Activated CD4-positive, alpha-beta T cell treated with anti-CD3 and anti-CD28 coated beads for 36 hours (primary cell): ENCODE data around the gene ALKBH8. TPM values are rescaled to one million over a fixed set of nuclear protein-coding genes. Genes with fewer than 3 reads are reported as not detected.
A peak's percentile ranks its signal among the peaks of the same experiment; 100 is the strongest.
"Not testable (repeated sequence)": the region's sequence is repeated elsewhere in the genome, so short reads cannot be mapped to it uniquely, and the experiment has no call there.

Source experiments
- ATAC-seq: fragments of 200-7000 bp; cut with Tn5 transposase; one replicate; pipeline ENCODE4 v1.10.0; 2021; ENCODE audit warnings: mild to moderate bottlenecking, moderate library complexity
- CTCF ChIA-PET: fragments of 350-600 bp; sonication (Branson Sonifier 250); formaldehyde crosslinking; loops from one replicate; lab custom pipeline; 2021; ENCODE audit warnings: antibody characterized with exemption; lab: Charles Lee
- POLR2A ChIA-PET: fragments of 350-600 bp; sonication (Branson Sonifier 250); formaldehyde crosslinking; loops from one replicate; lab custom pipeline; 2021; ENCODE audit warnings: antibody characterized with exemption, inconsistent platforms; lab: Charles Lee
- DNase-seq: peaks from one replicate; pipeline ENCODE4 v3.0.0-alpha.2; 2020
- H3K27ac Mint-ChIP-seq: one replicate; pipeline ENCODE4 v1.8.0; 2021; ENCODE audit warnings: mixed read lengths
- H3K27me3 Mint-ChIP-seq: one replicate; pipeline ENCODE4 v1.8.0; 2021; ENCODE audit warnings: mixed read lengths
- H3K36me3 Mint-ChIP-seq: one replicate; pipeline ENCODE4 v1.8.0; 2021; ENCODE audit warnings: low read depth, mixed read lengths
- H3K4me1 Mint-ChIP-seq: one replicate; pipeline ENCODE4 v1.8.0; 2021; ENCODE audit warnings: mixed read lengths
- H3K4me3 Mint-ChIP-seq: one replicate; pipeline ENCODE4 v1.8.0; 2021; ENCODE audit warnings: mild to moderate bottlenecking, moderate library complexity, mixed read lengths
- H3K9me3 Mint-ChIP-seq: one replicate; pipeline ENCODE4 v1.8.0; 2021; ENCODE audit warnings: low read depth, mixed read lengths
- intact Hi-C, 2 experiments: fragments of 100-400 bp; cut with DNase I in 1 of 2; cut with micrococcal nuclease in 1 of 2; formaldehyde crosslinking; loops; one replicate each; pipeline versions ENCODE4 v1.14.2 to v1.15.1; 2022 to 2024; cut with DNase I, micrococcal nuclease
- total RNA-seq, 2 experiments: library from RNA; stranded (reverse); gene quantifications; one replicate each; pipeline ENCODE4 v1.2.3, GENCODE V29; 2021

The ALKBH8 gene
- total RNA-seq, 2 experiments from 2014 or later = 11.4 to 12.6 TPM

GRCh38 chr11:107592813-107593212 lies 27.3 kb upstream of the ALKBH8 start:
- Mint-ChIP-seq H3K9me3 (no peaks in the 10 kb centered on the region), H3K36me3 (no peaks in the 10 kb centered on the region), H3K27ac (no peak overlapping the region), H3K4me3 (no peak overlapping the region), H3K27me3 (peaks cover 63% of the 10 kb centered on the region), H3K4me1 (peaks cover 19% of the 10 kb centered on the region)
- intact Hi-C loops = loop anchor here (1.0 to 5.0 kb wide), 3 partner anchors 28 to 249 kb away; partner anchors contain the start of gene ALKBH8 (in 1 of the 2)
- DNase-seq (no peak), ATAC-seq (no peak)
- ChIA-PET POLR2A (no interaction called here), CTCF (interaction anchor here (1.0 kb wide), 1 partner anchor 17 kb away, joined by 3 read pairs; no protein-coding TSS in a partner anchor)

DNA sequence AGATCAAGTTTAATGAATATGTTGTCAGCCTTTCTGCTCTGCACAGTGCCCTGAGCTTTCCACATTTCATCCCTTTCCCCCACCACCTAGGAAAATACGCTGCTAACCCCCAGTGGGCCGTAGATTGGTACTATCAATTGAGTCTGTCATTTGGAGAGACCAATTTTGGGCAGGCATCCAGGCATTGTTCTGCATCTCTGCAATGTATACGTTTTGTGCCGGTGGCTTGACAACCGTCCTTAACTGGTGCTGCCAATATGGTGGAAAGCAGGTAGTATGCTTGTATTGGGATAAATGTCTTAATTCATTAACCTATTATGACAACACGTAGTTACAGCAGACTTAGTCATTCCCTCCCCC lies 26.7 kb upstream of the ALKBH8 start:
- Mint-ChIP-seq H3K4me3 (peak overlapping the region; percentile 73), H3K27me3 (peaks cover 65% of the 10 kb centered on the region), H3K9me3 (no peaks in the 10 kb centered on the region), H3K4me1 (peaks cover 19% of the 10 kb centered on the region), H3K27ac (no peak overlapping the region), H3K36me3 (no peaks in the 10 kb centered on the region)
- intact Hi-C loops = loop anchor here (1.0 to 5.0 kb wide), 3 partner anchors 27 to 250 kb away; partner anchors contain the start of gene ALKBH8 (in 1 of the 2)
- DNase-seq (no peak), ATAC-seq (peak; percentile 8)
- CTCF ChIA-PET = interaction anchor here (0.7 to 1.0 kb wide), 2 partner anchors 25 to 708 kb away, joined by 3 to 5 read pairs; no protein-coding TSS in a partner anchor
- POLR2A ChIA-PET = no interaction called here

- H3K27ac Mint-ChIP-seq = peak overlapping the region; percentile 19
- H3K27me3 Mint-ChIP-seq = peaks cover 64% of the 10 kb centered on the region
- ATAC-seq (peak; percentile 88), DNase-seq (peak; percentile 73)
- intact Hi-C loops = loop anchor here (1.0 to 5.0 kb wide), 3 partner anchors 26 to 251 kb away; partner anchors contain the start of gene ALKBH8 (in 1 of the 2)
- CTCF ChIA-PET = interaction anchor here (0.7 to 1.0 kb wide), 2 partner anchors 24 to 709 kb away, joined by 3 to 5 read pairs; no protein-coding TSS in a partner anchor
- POLR2A ChIA-PET = no interaction called here
- H3K4me3 Mint-ChIP-seq = peak overlapping the region; percentile 73
- H3K4me1 Mint-ChIP-seq = peaks cover 19% of the 10 kb centered on the region
- no peaks in the 10 kb centered on the region for H3K9me3 Mint-ChIP-seq
- no peaks in the 10 kb centered on the region for H3K36me3 Mint-ChIP-seq
Observed at GRCh38 chr11:107591378-107592230, 26.1 kb upstream of the ALKBH8 start.

- peaks cover 67% of the 10 kb centered on the region for H3K27me3 Mint-ChIP-seq
- intact Hi-C loops = loop anchor here (5.0 kb wide), 2 partner anchors 43 to 252 kb away; no protein-coding TSS in a partner anchor
- DNase-seq = peak; percentile 69
- H3K4me1 Mint-ChIP-seq = peaks cover 19% of the 10 kb centered on the region
- ATAC-seq = peak; percentile 66
- ChIA-PET CTCF (interaction anchor here (0.7 to 1.5 kb wide), 6 partner anchors 18 to 210 kb away, joined by 3 to 7 read pairs (median 6); partner anchors contain the start of gene ALKBH8), POLR2A (no interaction called here)
- H3K27ac Mint-ChIP-seq = peak within 1 kb of the TSS; percentile 66
- H3K36me3 Mint-ChIP-seq = no peaks in the 10 kb centered on the region
- H3K4me3 Mint-ChIP-seq = peak within 1 kb of the TSS; percentile 73
- no peaks in the 10 kb centered on the region for H3K9me3 Mint-ChIP-seq
Observed at GRCh38 chr11:107590460-107591377, 25.2 kb upstream of the ALKBH8 start, which contains the start of gene ELMOD1. TSS of gene ELMOD1 (plus strand) at chr11:107591147. CDS start at chr11:107618190, 27,043 bp downstream.

DNA sequence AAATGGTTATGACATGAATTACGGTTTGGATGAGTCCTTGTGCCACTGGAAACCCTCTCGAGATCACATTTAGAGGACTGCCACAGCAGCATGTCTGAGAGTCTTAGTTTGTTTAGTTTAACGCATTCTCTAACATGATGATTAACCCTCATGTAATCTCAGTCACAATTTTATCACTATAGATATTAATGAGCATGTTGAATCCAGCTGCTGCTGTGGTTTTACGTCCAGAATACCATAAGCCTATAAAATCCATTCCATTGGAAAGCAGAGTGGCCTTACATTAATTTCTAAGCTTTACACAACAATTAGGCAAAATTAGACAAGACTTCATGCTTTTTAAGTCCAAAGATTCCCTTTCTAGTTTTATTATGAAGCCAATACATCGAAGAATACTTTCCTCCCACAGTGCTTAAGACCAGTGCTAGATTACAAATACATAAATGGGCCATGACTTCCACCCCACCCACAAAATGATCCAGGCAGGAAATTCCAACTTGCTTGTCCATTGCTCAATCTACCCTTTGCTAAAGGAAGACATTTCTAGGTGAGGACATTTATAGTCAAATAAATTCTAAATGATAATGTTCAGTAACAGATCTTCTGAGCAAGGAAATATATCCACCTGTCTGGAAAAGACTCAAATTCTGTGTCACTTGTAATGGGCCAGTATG lies 21.9 kb upstream of the ALKBH8 start:
- no peak overlapping the region for H3K4me3 Mint-ChIP-seq
- peaks cover 15% of the 10 kb centered on the region for H3K4me1 Mint-ChIP-seq
- ATAC-seq (no peak), DNase-seq (no peak)
- intact Hi-C loops = no loop called here
- H3K36me3 Mint-ChIP-seq = no peaks in the 10 kb centered on the region
- POLR2A ChIA-PET = no interaction called here
- no peaks in the 10 kb centered on the region for H3K9me3 Mint-ChIP-seq
- no peak overlapping the region for H3K27ac Mint-ChIP-seq
- H3K27me3 Mint-ChIP-seq = peaks cover 56% of the 10 kb centered on the region
- CTCF ChIA-PET = interaction anchor here (1.6 kb wide), 1 partner anchor 21 kb away, joined by 3 read pairs; no protein-coding TSS in a partner anchor

GRCh38 chr11:107583629-107584195 lies 18.2 kb upstream of the ALKBH8 start:
- intact Hi-C loops = no loop called here
- Mint-ChIP-seq H3K27me3 (peaks cover 38% of the 10 kb centered on the region), H3K36me3 (no peaks in the 10 kb centered on the region), H3K27ac (no peak overlapping the region), H3K4me3 (no peak overlapping the region), H3K9me3 (peaks cover 5% of the 10 kb centered on the region), H3K4me1 (no peaks in the 10 kb centered on the region)
- DNase-seq (no peak), ATAC-seq (peak; percentile 65)
- ChIA-PET CTCF (interaction anchor here (0.6 to 1.5 kb wide), 6 partner anchors 7 to 428 kb away, joined by 3 to 6 read pairs (median 4); no protein-coding TSS in a partner anchor), POLR2A (no interaction called here)

DNA sequence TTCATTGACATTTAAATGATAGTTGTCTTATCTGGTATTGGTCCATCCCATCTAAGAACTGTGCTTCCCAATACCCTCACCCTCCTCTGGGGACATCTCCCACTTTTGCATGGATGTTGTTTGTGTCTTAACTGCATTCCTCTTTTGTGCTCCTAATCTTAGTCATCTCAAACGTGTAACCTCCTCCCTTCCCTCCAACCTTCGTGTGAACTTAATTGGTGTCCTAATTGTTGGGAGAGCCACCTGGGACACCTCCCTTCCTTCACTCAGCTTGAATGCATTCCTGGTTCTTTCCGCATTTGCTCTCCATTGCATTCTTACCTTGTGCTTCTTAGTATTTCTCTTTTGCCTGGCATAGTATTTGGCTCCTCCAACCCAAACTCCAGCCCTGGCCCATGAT lies 15.6 kb upstream of the ALKBH8 start:
- no peaks in the 10 kb centered on the region for H3K36me3 Mint-ChIP-seq
- no peaks in the 10 kb centered on the region for H3K4me1 Mint-ChIP-seq
- ATAC-seq (no peak), DNase-seq (no peak)
- H3K9me3 Mint-ChIP-seq = peaks cover 5% of the 10 kb centered on the region
- no peak overlapping the region for H3K4me3 Mint-ChIP-seq
- peaks cover 20% of the 10 kb centered on the region for H3K27me3 Mint-ChIP-seq
- intact Hi-C loops = no loop called here
- CTCF ChIA-PET = interaction anchor here (1.4 kb wide), 1 partner anchor 15 kb away, joined by 5 read pairs; no protein-coding TSS in a partner anchor
- no peak overlapping the region for H3K27ac Mint-ChIP-seq
- POLR2A ChIA-PET = no interaction called here

- H3K27ac Mint-ChIP-seq, H3K36me3 Mint-ChIP-seq, DNase-seq, ATAC-seq, H3K4me1 Mint-ChIP-seq, H3K4me3 Mint-ChIP-seq, H3K9me3 Mint-ChIP-seq: not testable (repeated sequence)
- ChIA-PET CTCF (interaction anchor here (1.2 kb wide), 1 partner anchor 32 kb away, joined by 4 read pairs; no protein-coding TSS in a partner anchor), POLR2A (interaction anchor here (0.6 kb wide), 2 partner anchors 12 to 437 kb away, joined by 7 read pairs; no protein-coding TSS in a partner anchor)
- intact Hi-C loops = loop anchor here (2.0 to 5.0 kb wide), 2 partner anchors 24 to 318 kb away; no protein-coding TSS in a partner anchor
- H3K27me3 Mint-ChIP-seq = peaks cover 14% of the 10 kb centered on the region
Observed at GRCh38 chr11:107579169-107579568, 13.6 kb upstream of the ALKBH8 start.

- Mint-ChIP-seq H3K9me3 (peaks cover 5% of the 10 kb centered on the region), H3K4me3 (no peak overlapping the region), H3K36me3 (no peaks in the 10 kb centered on the region), H3K27me3 (peaks cover 10% of the 10 kb centered on the region), H3K4me1 (no peaks in the 10 kb centered on the region), H3K27ac (no peak overlapping the region)
- CTCF ChIA-PET = interaction anchor here (0.7 to 2.4 kb wide), 5 partner anchors 11 to 112 kb away, joined by 3 to 7 read pairs (median 5); no protein-coding TSS in a partner anchor
- intact Hi-C loops = loop anchor here in 1 of 2 experiments (2.0 to 5.0 kb wide), 2 partner anchors 193 to 320 kb away; no protein-coding TSS in a partner anchor
- DNase-seq (no peak), ATAC-seq (no peak)
- POLR2A ChIA-PET = no interaction called here
Observed at GRCh38 chr11:107577346-107577711, 11.8 kb upstream of the ALKBH8 start.
